ENCODE measurements around the gene SH3TC1.

The SH3TC1 gene

DNA sequence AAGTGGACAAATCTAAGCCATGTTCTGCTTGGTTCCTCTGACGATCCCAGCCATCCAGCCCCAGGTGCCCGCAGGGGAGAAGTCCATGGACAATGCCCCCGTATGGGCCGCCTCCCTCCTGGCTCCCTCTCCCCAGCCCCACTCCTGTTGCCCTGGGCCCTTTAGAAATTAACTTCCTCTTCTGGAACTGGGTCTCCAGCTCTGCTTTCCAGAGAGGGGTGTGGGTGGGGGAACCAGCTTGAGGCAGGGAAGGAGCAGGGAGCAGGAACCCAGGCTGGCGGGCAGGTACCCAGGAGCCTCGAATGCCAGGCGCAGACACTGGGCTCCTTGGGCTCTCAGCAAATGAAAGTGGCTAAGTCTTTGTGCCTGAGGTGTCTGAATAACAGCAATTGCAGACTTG lies 27.8 kb upstream of the SH3TC1 start:
- ChIA-PET CTCF (no interaction called here), POLR2A (no interaction called here)
- H3K4me3 ChIP-seq (ENCODE audit: low read depth, low read length) = no peak overlapping the region
- TF ChIP-seq, protein P1, sequence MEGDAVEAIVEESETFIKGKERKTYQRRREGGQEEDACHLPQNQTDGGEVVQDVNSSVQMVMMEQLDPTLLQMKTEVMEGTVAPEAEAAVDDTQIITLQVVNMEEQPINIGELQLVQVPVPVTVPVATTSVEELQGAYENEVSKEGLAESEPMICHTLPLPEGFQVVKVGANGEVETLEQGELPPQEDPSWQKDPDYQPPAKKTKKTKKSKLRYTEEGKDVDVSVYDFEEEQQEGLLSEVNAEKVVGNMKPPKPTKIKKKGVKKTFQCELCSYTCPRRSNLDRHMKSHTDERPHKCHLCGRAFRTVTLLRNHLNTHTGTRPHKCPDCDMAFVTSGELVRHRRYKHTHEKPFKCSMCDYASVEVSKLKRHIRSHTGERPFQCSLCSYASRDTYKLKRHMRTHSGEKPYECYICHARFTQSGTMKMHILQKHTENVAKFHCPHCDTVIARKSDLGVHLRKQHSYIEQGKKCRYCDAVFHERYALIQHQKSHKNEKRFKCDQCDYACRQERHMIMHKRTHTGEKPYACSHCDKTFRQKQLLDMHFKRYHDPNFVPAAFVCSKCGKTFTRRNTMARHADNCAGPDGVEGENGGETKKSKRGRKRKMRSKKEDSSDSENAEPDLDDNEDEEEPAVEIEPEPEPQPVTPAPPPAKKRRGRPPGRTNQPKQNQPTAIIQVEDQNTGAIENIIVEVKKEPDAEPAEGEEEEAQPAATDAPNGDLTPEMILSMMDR (IDR thresholded peaks at IDR 0.05; ENCODE audit: insufficient read depth, low read length, missing control alignments) = no peak
- no peak for DNase-seq (ENCODE audit: low read depth, low spot score)

DNA sequence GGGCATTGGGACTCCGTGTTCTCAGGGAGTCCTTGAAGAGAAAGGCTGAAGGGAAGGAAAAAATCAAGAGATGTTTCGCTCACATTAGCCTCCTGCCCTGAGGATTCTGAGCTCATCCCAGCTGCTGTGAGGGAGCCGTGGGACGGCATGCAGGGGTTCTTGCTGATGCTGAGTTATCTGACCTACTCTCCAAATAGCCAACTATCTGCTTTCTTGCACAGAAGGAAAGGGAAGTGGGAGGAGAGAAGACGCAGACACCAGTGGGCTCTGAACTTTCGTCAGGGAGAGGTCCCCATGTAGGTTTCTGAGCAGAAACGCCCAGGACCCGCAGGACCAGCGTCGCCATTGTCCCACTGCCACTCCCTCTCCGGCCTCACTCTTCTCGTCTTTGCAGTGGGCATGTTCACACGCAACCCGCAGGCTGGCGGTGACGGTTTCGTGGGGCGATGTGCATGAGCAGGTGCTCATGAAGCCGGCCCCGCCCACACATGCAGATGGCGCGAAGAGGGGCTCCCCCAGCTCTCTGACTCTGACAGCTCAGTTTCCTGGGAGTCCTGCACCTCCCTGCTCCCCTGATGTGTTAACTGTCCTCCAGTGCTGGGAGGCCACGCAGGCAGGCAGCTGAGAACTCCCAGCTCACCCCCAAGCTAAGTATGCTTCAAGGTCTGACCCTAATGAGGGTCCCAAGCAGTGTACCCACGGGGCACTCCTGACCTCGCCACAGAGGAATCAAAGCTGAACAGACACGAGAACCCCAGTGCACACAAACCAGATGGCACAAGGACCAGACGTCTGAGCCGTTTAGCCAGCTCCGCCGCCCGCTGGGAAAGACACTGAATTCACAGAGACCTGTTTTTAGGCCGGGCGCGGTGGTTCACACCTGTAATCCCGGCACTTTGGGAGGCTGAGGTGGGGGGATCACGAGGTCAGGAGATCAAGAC lies 26.8 kb upstream of the SH3TC1 start:
- H3K4me3 ChIP-seq (ENCODE audit: low read depth, low read length) = no peak overlapping the region
- CTCF ChIA-PET = no interaction called here
- TF ChIP-seq, protein P1 (IDR thresholded peaks at IDR 0.05; ENCODE audit: insufficient read depth, low read length, missing control alignments) = no peak
- no peak for DNase-seq (ENCODE audit: low read depth, low spot score)
- POLR2A ChIA-PET = no interaction called here

DNA sequence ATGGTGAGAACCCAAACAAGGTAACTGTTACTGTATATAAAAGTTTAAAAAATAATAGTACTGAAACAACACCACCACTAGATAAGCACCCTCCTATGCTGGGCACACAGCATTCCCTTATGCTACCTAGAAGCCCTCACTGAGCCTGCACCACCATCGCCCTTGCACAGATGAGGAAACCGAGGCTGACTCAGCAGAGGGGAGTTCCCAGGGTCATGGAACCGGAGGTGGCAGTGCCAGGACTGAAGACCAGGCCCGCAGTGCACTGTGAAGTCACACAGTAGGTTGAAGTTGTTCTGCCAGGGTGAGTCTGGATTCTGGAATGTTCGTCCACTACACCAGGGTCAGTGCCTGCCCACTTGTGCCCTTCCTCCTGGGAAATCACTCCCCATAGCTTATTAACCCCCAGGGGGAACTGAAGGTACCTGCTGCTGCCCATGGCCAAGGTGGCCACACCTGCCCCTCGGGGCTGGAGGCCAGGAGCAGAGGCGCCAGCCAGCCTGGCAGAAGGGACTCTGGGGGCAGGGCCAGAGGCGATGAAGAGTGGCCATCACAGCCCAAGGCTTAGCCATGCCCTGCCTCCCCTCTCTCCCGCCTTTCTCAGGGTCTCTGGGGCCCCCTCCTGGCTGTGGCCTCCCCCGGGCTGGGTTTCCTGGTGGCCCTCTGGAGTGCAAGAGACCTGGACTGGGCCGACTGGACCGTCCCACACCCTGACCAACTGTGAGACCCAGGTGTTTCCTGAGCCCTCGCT lies 25.4 kb upstream of the SH3TC1 start:
- ChIA-PET POLR2A (no interaction called here), CTCF (interaction anchor here (0.7 to 2.2 kb wide), 2 partner anchors 21 to 68 kb away, joined by 4 to 6 read pairs; no protein-coding TSS in a partner anchor)
- TF ChIP-seq, protein P1 (IDR thresholded peaks at IDR 0.05; ENCODE audit: insufficient read depth, low read length, missing control alignments) = no peak
- no peak for DNase-seq (ENCODE audit: low read depth, low spot score)
- no peak overlapping the region for H3K4me3 ChIP-seq (ENCODE audit: low read depth, low read length)

DNA sequence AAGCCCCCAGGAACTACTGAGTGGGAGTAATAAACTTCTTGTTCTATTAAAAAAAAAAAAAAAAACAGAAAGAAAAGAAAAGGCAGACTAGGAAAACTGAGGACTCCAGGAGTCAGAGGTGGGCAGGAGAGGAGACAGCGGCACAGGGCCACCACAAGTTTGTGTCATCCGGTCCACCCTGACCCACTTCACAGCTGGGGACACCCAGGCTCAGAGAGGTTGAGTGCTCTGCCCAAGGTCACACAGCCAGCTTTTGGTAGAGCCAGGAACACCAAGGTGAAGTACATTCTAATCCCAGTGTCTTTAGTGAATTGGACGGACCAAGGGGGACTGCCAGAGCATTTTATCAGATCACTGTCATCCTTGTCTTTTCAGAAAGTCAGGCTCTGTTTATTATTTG lies 24.1 kb upstream of the SH3TC1 start:
- CTCF ChIA-PET = interaction anchor here (2.2 to 3.0 kb wide), 2 partner anchors 19 to 62 kb away, joined by 6 to 21 read pairs; no protein-coding TSS in a partner anchor
- TF ChIP-seq, protein P1 (IDR thresholded peaks at IDR 0.05; ENCODE audit: insufficient read depth, low read length, missing control alignments) = no peak
- H3K4me3 ChIP-seq (ENCODE audit: low read depth, low read length) = no peak overlapping the region
- POLR2A ChIA-PET = no interaction called here
- no peak for DNase-seq (ENCODE audit: low read depth, low spot score)

DNA sequence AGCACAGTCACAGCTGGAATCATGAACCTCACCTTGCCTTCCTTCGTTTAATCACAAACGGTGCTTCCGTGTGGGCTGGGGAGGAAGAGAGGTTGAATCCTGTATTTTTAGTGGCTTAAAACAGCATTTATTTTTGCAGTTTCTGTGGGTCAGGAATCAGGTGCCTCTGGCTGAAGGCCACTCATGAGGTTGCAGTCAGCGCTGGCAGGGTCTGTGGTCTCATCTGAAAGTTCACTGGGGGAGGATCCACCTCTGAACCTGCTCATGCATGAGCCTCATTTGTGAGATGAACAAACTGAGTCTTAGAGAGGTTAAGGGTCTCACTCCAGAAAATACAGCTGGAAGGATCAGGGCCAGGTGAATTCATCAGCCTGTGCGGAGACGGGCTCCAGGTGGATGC lies 23.4 kb upstream of the SH3TC1 start:
- DNase-seq (ENCODE audit: low read depth, low spot score) = no peak
- CTCF ChIA-PET = interaction anchor here (1.0 to 3.1 kb wide), 17 partner anchors 8 to 742 kb away, joined by 3 to 27 read pairs (median 10); partner anchors contain the start of gene SH3TC1
- POLR2A ChIA-PET = no interaction called here
- H3K4me3 ChIP-seq (ENCODE audit: low read depth, low read length) = no peak overlapping the region
- TF ChIP-seq, protein P1 (IDR thresholded peaks at IDR 0.05; ENCODE audit: insufficient read depth, low read length, missing control alignments) = no peak
